ENCODE results near the gene TNFRSF9. TPM values are rescaled to one million over a fixed set of nuclear protein-coding genes. Genes with fewer than 3 reads are reported as not detected.
"Not testable (repeated sequence)": the region's sequence is repeated elsewhere in the genome, so short reads cannot be mapped to it uniquely, and the experiment has no call there.

The TNFRSF9 gene
- total RNA-seq, 1 experiment from 2014 or later = 0.23 TPM

- Histone ChIP-seq H3K27ac (ENCODE audit: low read length) (no peak overlapping the region), H3K36me3 (ENCODE audit: control insufficient read depth, insufficient read depth, low read length) (no peaks in the 10 kb centered on the region), H3K27me3 (ENCODE audit: control insufficient read depth, insufficient read depth, low read length) (no peaks in the 10 kb centered on the region), H3K9me3 (ENCODE audit: control insufficient read depth, insufficient read depth, low read depth, low read length) (no peaks in the 10 kb centered on the region), H3K4me3 (ENCODE audit: low read depth in 2 of 2, low read length in 2 of 2) (no peak overlapping the region), H3K4me1 (ENCODE audit: control insufficient read depth, insufficient read depth, low read length) (no peaks in the 10 kb centered on the region)
- no peak for ATAC-seq
- ChIA-PET CTCF (interaction anchor here (0.7 kb wide), 1 partner anchor 10 kb away, joined by 3 read pairs; no protein-coding TSS in a partner anchor), POLR2A (no interaction called here)
- in situ Hi-C loops (cut with HindIII; ENCODE audit: low pct_unique_long_range_greater_than_20kb, low sequenced_read_pairs) (no loop called here), intact Hi-C loops (cut with micrococcal nuclease; ENCODE audit: unreplicated experiment) (no loop called here)
- no peak for DNase-seq (ENCODE audit: low read depth, low spot score)
- no TSS peak for BruUV-seq (replicated peaks)
- TF ChIP-seq SIN3A (IDR thresholded peaks at IDR 0.05; ENCODE audit: borderline replicate concordance, insufficient read depth, low read depth, low read length) (no peak), REST (IDR thresholded peaks at IDR 0.05; ENCODE audit: insufficient read depth in 1 of 2, low read depth in 2 of 2, low read length in 1 of 2) (no peak), TCF7L2 (IDR thresholded peaks at IDR 0.05; ENCODE audit: low read depth, low read length) (no peak), POLR2AphosphoS5 (IDR thresholded peaks at IDR 0.05; ENCODE audit: low read depth, low read length) (no peak)
- TF ChIP-seq, protein P1, sequence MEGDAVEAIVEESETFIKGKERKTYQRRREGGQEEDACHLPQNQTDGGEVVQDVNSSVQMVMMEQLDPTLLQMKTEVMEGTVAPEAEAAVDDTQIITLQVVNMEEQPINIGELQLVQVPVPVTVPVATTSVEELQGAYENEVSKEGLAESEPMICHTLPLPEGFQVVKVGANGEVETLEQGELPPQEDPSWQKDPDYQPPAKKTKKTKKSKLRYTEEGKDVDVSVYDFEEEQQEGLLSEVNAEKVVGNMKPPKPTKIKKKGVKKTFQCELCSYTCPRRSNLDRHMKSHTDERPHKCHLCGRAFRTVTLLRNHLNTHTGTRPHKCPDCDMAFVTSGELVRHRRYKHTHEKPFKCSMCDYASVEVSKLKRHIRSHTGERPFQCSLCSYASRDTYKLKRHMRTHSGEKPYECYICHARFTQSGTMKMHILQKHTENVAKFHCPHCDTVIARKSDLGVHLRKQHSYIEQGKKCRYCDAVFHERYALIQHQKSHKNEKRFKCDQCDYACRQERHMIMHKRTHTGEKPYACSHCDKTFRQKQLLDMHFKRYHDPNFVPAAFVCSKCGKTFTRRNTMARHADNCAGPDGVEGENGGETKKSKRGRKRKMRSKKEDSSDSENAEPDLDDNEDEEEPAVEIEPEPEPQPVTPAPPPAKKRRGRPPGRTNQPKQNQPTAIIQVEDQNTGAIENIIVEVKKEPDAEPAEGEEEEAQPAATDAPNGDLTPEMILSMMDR (IDR thresholded peaks at IDR 0.05) = no peak
Measured at GRCh38 chr1:7928247-7928646, 12.4 kb downstream of the TNFRSF9 start.

- H3K4me3 ChIP-seq (ENCODE audit: low read depth in 2 of 2, low read length in 2 of 2); H3K27ac ChIP-seq (ENCODE audit: low read length); intact Hi-C loops (cut with micrococcal nuclease; ENCODE audit: unreplicated experiment); DNase-seq (ENCODE audit: low read depth, low spot score); in situ Hi-C loops (cut with HindIII; ENCODE audit: low pct_unique_long_range_greater_than_20kb, low sequenced_read_pairs); H3K36me3 ChIP-seq (ENCODE audit: control insufficient read depth, insufficient read depth, low read length); H3K9me3 ChIP-seq (ENCODE audit: control insufficient read depth, insufficient read depth, low read depth, low read length); ATAC-seq; H3K4me1 ChIP-seq (ENCODE audit: control insufficient read depth, insufficient read depth, low read length); H3K27me3 ChIP-seq (ENCODE audit: control insufficient read depth, insufficient read depth, low read length); BruUV-seq (replicated peaks); CTCF ChIA-PET: not testable (repeated sequence)
- POLR2A ChIA-PET = interaction anchor here (0.7 kb wide), 1 partner anchor 163 kb away, joined by 4 read pairs; no protein-coding TSS in a partner anchor
Measured at GRCh38 chr1:7927061-7927460, 13.6 kb downstream of the TNFRSF9 start.

GRCh38 chr1:7922301-7922700, 18.3 kb downstream of the TNFRSF9 start:
- in situ Hi-C loops (cut with HindIII; ENCODE audit: low pct_unique_long_range_greater_than_20kb, low sequenced_read_pairs) (no loop called here), intact Hi-C loops (cut with micrococcal nuclease; ENCODE audit: unreplicated experiment) (no loop called here)
- H3K27ac ChIP-seq (ENCODE audit: low read length) = no peak overlapping the region
- ATAC-seq = no peak
- CTCF ChIA-PET = interaction anchor here (0.7 kb wide), 1 partner anchor 107 kb away, joined by 5 read pairs; no protein-coding TSS in a partner anchor
- POLR2A ChIA-PET = no interaction called here
- H3K36me3 ChIP-seq (ENCODE audit: control insufficient read depth, insufficient read depth, low read length) = no peaks in the 10 kb centered on the region
- no peaks in the 10 kb centered on the region for H3K4me1 ChIP-seq (ENCODE audit: control insufficient read depth, insufficient read depth, low read length)
- TF ChIP-seq SIN3A (IDR thresholded peaks at IDR 0.05; ENCODE audit: borderline replicate concordance, insufficient read depth, low read depth, low read length) = no peak
- TF ChIP-seq, protein P1 (IDR thresholded peaks at IDR 0.05) = no peak
- no peak for TF ChIP-seq TCF7L2 (IDR thresholded peaks at IDR 0.05; ENCODE audit: low read depth, low read length)
- no peak overlapping the region for H3K4me3 ChIP-seq (ENCODE audit: low read depth in 2 of 2, low read length in 2 of 2)
- no TSS peak for BruUV-seq (replicated peaks)
- H3K9me3 ChIP-seq (ENCODE audit: control insufficient read depth, insufficient read depth, low read depth, low read length) = no peaks in the 10 kb centered on the region
- no peak for DNase-seq (ENCODE audit: low read depth, low spot score)
- H3K27me3 ChIP-seq (ENCODE audit: control insufficient read depth, insufficient read depth, low read length) = no peaks in the 10 kb centered on the region

Data from Panc1 (cell line).